ENCODE measurements around the gene COL24A1.

The COL24A1 gene

GRCh38 chr1:86000601-86001000, 156.0 kb downstream of the COL24A1 start:
- Histone ChIP-seq H3K36me3 (ENCODE audit: insufficient read depth, low read length) (no peaks in the 10 kb centered on the region), H3K79me2 (ENCODE audit: insufficient read depth, low read length) (no peaks in the 10 kb centered on the region), H2AFZ (ENCODE audit: low read length) (no peak overlapping the region), H4K20me1 (ENCODE audit: insufficient read depth, low read length) (no peaks in the 10 kb centered on the region), H3K27me3 (ENCODE audit: insufficient read depth, low read length) (no peaks in the 10 kb centered on the region), H3K9me3 (ENCODE audit: low read length) (no peaks in the 10 kb centered on the region), H3F3A (ENCODE audit: insufficient read depth, low read length) (no peaks in the 10 kb centered on the region), H3K4me3 (ENCODE audit: low read depth, low read length, poor library complexity, severe bottlenecking) (no peak overlapping the region), H3K9me2 (ENCODE audit: low read depth, low read length) (no peaks in the 10 kb centered on the region), H3K4me1 (ENCODE audit: insufficient read depth, low read length, severe bottlenecking) (no peaks in the 10 kb centered on the region), H3K4me2 (ENCODE audit: low read length) (no peak overlapping the region), H3K27ac (ENCODE audit: low read depth, low read length, poor library complexity, severe bottlenecking) (no peak overlapping the region), H3K9ac (ENCODE audit: low read length) (no peak overlapping the region)
- TF ChIP-seq EZH2 (IDR thresholded peaks at IDR 0.05; ENCODE audit: borderline replicate concordance, low read length) = no peak
- TF ChIP-seq CTCF (IDR thresholded peaks at IDR 0.05; ENCODE audit: low read length) = no peak

GRCh38 chr1:85998105-85998855, 158.3 kb downstream of the COL24A1 start:
- H4K20me1 ChIP-seq (ENCODE audit: insufficient read depth, low read length) = no peaks in the 10 kb centered on the region
- peaks cover 5% of the 10 kb centered on the region for H3K4me1 ChIP-seq (ENCODE audit: insufficient read depth, low read length, severe bottlenecking)
- TF ChIP-seq CTCF (IDR thresholded peaks at IDR 0.05; ENCODE audit: low read length) (no peak), EZH2 (IDR thresholded peaks at IDR 0.05; ENCODE audit: borderline replicate concordance, low read length) (no peak)
- H2AFZ ChIP-seq (ENCODE audit: low read length) = no peak overlapping the region
- no peaks in the 10 kb centered on the region for H3F3A ChIP-seq (ENCODE audit: insufficient read depth, low read length)
- no peak overlapping the region for H3K4me2 ChIP-seq (ENCODE audit: low read length)
- H3K27ac ChIP-seq (ENCODE audit: low read depth, low read length, poor library complexity, severe bottlenecking) = no peak overlapping the region
- no peaks in the 10 kb centered on the region for H3K9me2 ChIP-seq (ENCODE audit: low read depth, low read length)
- no peak overlapping the region for H3K9ac ChIP-seq (ENCODE audit: low read length)
- H3K79me2 ChIP-seq (ENCODE audit: insufficient read depth, low read length) = no peaks in the 10 kb centered on the region
- no peaks in the 10 kb centered on the region for H3K9me3 ChIP-seq (ENCODE audit: low read length)
- no peaks in the 10 kb centered on the region for H3K36me3 ChIP-seq (ENCODE audit: insufficient read depth, low read length)
- no peak overlapping the region for H3K4me3 ChIP-seq (ENCODE audit: low read depth, low read length, poor library complexity, severe bottlenecking)
- H3K27me3 ChIP-seq (ENCODE audit: insufficient read depth, low read length) = no peaks in the 10 kb centered on the region

- H3K27me3 ChIP-seq (ENCODE audit: insufficient read depth, low read length) = no peaks in the 10 kb centered on the region
- H3K9me2 ChIP-seq (ENCODE audit: low read depth, low read length) = no peaks in the 10 kb centered on the region
- H3K36me3 ChIP-seq (ENCODE audit: insufficient read depth, low read length) = no peaks in the 10 kb centered on the region
- no peak overlapping the region for H2AFZ ChIP-seq (ENCODE audit: low read length)
- no peaks in the 10 kb centered on the region for H3F3A ChIP-seq (ENCODE audit: insufficient read depth, low read length)
- H3K79me2 ChIP-seq (ENCODE audit: insufficient read depth, low read length) = no peaks in the 10 kb centered on the region
- TF ChIP-seq CTCF (IDR thresholded peaks at IDR 0.05; ENCODE audit: low read length) = no peak
- no peak for TF ChIP-seq EZH2 (IDR thresholded peaks at IDR 0.05; ENCODE audit: borderline replicate concordance, low read length)
- H3K9me3 ChIP-seq (ENCODE audit: low read length) = no peaks in the 10 kb centered on the region
- H3K4me3 ChIP-seq (ENCODE audit: low read depth, low read length, poor library complexity, severe bottlenecking) = no peak overlapping the region
- no peaks in the 10 kb centered on the region for H4K20me1 ChIP-seq (ENCODE audit: insufficient read depth, low read length)
- H3K27ac ChIP-seq (ENCODE audit: low read depth, low read length, poor library complexity, severe bottlenecking) = no peak overlapping the region
- no peak overlapping the region for H3K9ac ChIP-seq (ENCODE audit: low read length)
- no peak overlapping the region; the same call in 1 of the 2 replicates for H3K4me2 ChIP-seq (ENCODE audit: low read length)
- peaks cover 28% of the 10 kb centered on the region for H3K4me1 ChIP-seq (ENCODE audit: insufficient read depth, low read length, severe bottlenecking)
Observed at GRCh38 chr1:85992791-85993190, 163.8 kb downstream of the COL24A1 start.

All from OCI-LY1 (cell line).